Lung (tissue), 12 donors: ENCODE data around the gene CRTAC1. TPM values are rescaled to one million over a fixed set of nuclear protein-coding genes. Genes with fewer than 3 reads are reported as not detected.

Experiments
- ATAC-seq: fragments of 200-7000 bp; cut with Tn5 transposase; one replicate; pipeline ENCODE4 v1.9.1; 2020; ENCODE audit warnings: moderate number of reproducible peaks; ENCODE audit not compliant: insufficient read depth, low FRiP score
- DNase-seq, 3 donors: peaks; one replicate each; pipeline ENCODE4 v3.0.0-alpha.2; 2013 to 2017
- H3K27ac ChIP-seq, 2 donors: one replicate each; pipeline ENCODE4 v1.5.1; 2013; ENCODE audit warnings: mild to moderate bottlenecking in 2 of 2, moderate library complexity in 2 of 2, control low read depth in 1 of 2, inconsistent platforms in 1 of 2, low read depth in 1 of 2, low read length in 1 of 2
- H3K27me3 ChIP-seq, 3 donors: one replicate each; pipeline ENCODE4 v1.5.1; 2013; ENCODE audit warnings: low read length in 2 of 3; ENCODE audit not compliant: control insufficient read depth in 3 of 3, insufficient read depth in 3 of 3
- H3K36me3 ChIP-seq, 4 donors: one replicate each; pipeline ENCODE4 v1.5.1; 2013; ENCODE audit warnings: low read length in 4 of 4, mild to moderate bottlenecking in 1 of 4, moderate library complexity in 1 of 4; ENCODE audit not compliant: control insufficient read depth in 4 of 4, insufficient read depth in 4 of 4
- H3K4me1 ChIP-seq, 5 donors: one replicate each; pipeline ENCODE4 v1.5.1; 2013; ENCODE audit warnings: low read length in 5 of 5, mild to moderate bottlenecking in 2 of 5, moderate library complexity in 1 of 5; ENCODE audit not compliant: control insufficient read depth in 5 of 5, insufficient read depth in 5 of 5
- H3K4me3 ChIP-seq: one replicate; pipeline ENCODE4 v1.5.1; 2013; ENCODE audit warnings: mild to moderate bottlenecking, control low read depth, moderate library complexity
- H3K9ac ChIP-seq, 2 donors: one replicate each; pipeline ENCODE4 v1.5.1; 2013; ENCODE audit warnings: low read length in 2 of 2, control low read depth in 1 of 2; ENCODE audit not compliant: insufficient read depth in 1 of 2
- H3K9me3 ChIP-seq, 4 donors: one replicate each; pipeline ENCODE4 v1.5.1; 2013; ENCODE audit warnings: low read length in 3 of 4, mild to moderate bottlenecking in 1 of 4, moderate library complexity in 1 of 4; ENCODE audit not compliant: control insufficient read depth in 4 of 4, insufficient read depth in 3 of 4
- CTCF ChIP-seq: IDR thresholded peaks from 2 replicates; pipeline ENCODE4 v1.5.1; 2012; ENCODE audit warnings: mild to moderate bottlenecking; ENCODE audit errors: control extremely low read depth, extremely low read depth
- WGBS, 2 donors: extraction: QIAGEN DNeasy Blood & Tissue Kit; methylation state at CpG; one replicate each; pipeline ENCODE4 v1.1.7; 2013; 5-methylcytosine and 5-hydroxymethylcytosine counted together
- polyA plus RNA-seq, 2 donors: library from polyadenylated mRNA; stranded (reverse); fragments of 200-250 nt; gene quantifications; one replicate each; pipeline ENCODE4 v1.2.1, GENCODE V29; 2013
- total RNA-seq, 2 donors: library from RNA; depleted of rRNA in 1 of 2; stranded (reverse); fragments of >200 nt in 1 of 2; gene quantifications; one replicate each; pipeline ENCODE4 v1.2.1, GENCODE V29; 2014 to 2021
- donor health status: control.
- donor health status: control.
- donor health status: Bipolar disorder and iron deficiency.
- donor health status: healthy.
- donor health status: DM: yes; HTN: yes; CAD: no.

Gene CRTAC1
- total and polyA plus RNA-seq, 4 donors, result 45.8 to 82.4 (median 54.3) TPM

DNA sequence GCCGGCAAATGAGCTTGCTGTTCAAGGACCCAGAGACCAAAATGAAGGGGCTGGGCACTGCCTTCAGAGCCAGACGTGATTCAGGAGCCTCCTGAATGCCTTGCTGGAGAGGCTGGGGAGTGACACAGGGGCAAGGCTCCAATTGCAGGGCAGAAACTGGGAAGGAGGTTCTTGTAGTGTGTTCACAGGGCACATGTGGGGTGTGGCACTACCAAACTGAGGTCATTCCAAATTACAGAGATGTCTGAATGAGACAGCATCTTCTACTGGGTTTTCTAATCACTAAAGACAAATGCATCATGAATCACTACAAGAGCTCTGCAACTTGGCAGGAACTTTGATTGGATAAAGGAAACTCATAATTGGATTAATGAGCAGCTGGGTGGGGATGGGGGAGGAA is 17.8 kb downstream of the CRTAC1 start:
- Histone ChIP-seq H3K9ac (no peak overlapping the region), H3K27ac (no peak overlapping the region), H3K4me1 (no peaks in the 10 kb centered on the region), H3K4me3 (no peak overlapping the region), H3K36me3 (no peaks in the 10 kb centered on the region), H3K9me3 (no peaks in the 10 kb centered on the region), H3K27me3 (peaks cover 0 to 30% (median 2%) of the 10 kb centered on the region in 3 donors)
- TF ChIP-seq CTCF, result no peak
- 61 to 91% methylated on average over 2 of the region's 2 CpGs for WGBS, 2 donors
- DNase-seq (no peak), ATAC-seq (no peak)

- peaks cover 0 to 2% (median 0%) of the 10 kb centered on the region in 5 donors for H3K4me1 ChIP-seq
- no peak for DNase-seq
- no peaks in the 10 kb centered on the region for H3K9me3 ChIP-seq
- 76 to 83% methylated on average over 9 of the region's 9 CpGs for WGBS, 2 donors
- H3K4me3 ChIP-seq, result no peak overlapping the region
- no peak for ATAC-seq
- H3K36me3 ChIP-seq, result no peaks in the 10 kb centered on the region
- H3K27ac ChIP-seq, result no peak overlapping the region
- no peak for TF ChIP-seq CTCF
- no peak overlapping the region for H3K9ac ChIP-seq
- H3K27me3 ChIP-seq, result peaks cover 0 to 37% (median 12%) of the 10 kb centered on the region in 3 donors
These were observed 19.3 kb downstream of the CRTAC1 start for GRCh38 chr10:98010939-98011685.

GRCh38 chr10:98006266-98006665 is 24.2 kb downstream of the CRTAC1 start:
- Histone ChIP-seq H3K4me3 (no peak overlapping the region), H3K9ac (no peak overlapping the region), H3K9me3 (no peaks in the 10 kb centered on the region), H3K27me3 (peaks cover 0 to 19% (median 14%) of the 10 kb centered on the region in 3 donors), H3K27ac (no peak overlapping the region), H3K36me3 (no peaks in the 10 kb centered on the region), H3K4me1 (peaks cover 0 to 2% (median 0%) of the 10 kb centered on the region in 5 donors)
- WGBS, 2 donors, result 11 to 16% methylated on average over 12 of the region's 12 CpGs
- no peak for TF ChIP-seq CTCF
- DNase-seq, result no peak
- no peak for ATAC-seq

- 79 to 85% methylated on average over 9 of the region's 9 CpGs for WGBS, 2 donors
- Histone ChIP-seq H3K9me3 (peaks cover 0 to 17% (median 0%) of the 10 kb centered on the region in 4 donors), H3K4me3 (no peak overlapping the region), H3K27me3 (peaks cover 0 to 8% (median under 1%) of the 10 kb centered on the region in 3 donors), H3K36me3 (no peaks in the 10 kb centered on the region), H3K9ac (no peak overlapping the region), H3K4me1 (peaks cover 0 to 2% (median 0%) of the 10 kb centered on the region in 5 donors), H3K27ac (no peak overlapping the region)
- no peak for DNase-seq
- no peak for ATAC-seq
- TF ChIP-seq CTCF, result no peak
These were observed 28.7 kb downstream of the CRTAC1 start for GRCh38 chr10:98001736-98002135.
